Sigmoid colon (tissue), 4 donors: ENCODE results near the gene SYNGR3.

Experiments used
- CTCF ChIP-seq, 4 experiments: fragments of 450-650 bp in 3 of 4; fragments of 200-600 bp in 1 of 4; IDR thresholded peaks; one replicate each; pipeline ENCODE4 v1.5.1; 2016 to 2019; ENCODE audit warnings: antibody characterized with exemption in 4 of 4, mild to moderate bottlenecking in 3 of 4, moderate library complexity in 2 of 4
- EP300 ChIP-seq, 4 donors: sonication (generic); formaldehyde crosslinking; IDR thresholded peaks; one replicate each; pipeline ENCODE4 v1.6.1; 2017; ENCODE audit warnings: antibody characterized with exemption in 4 of 4
- POLR2A ChIP-seq, 2 donors: fragments of 450-650 bp; IDR thresholded peaks; one replicate each; pipeline ENCODE4 v1.6.1; 2016; ENCODE audit warnings: antibody characterized with exemption in 2 of 2, mild to moderate bottlenecking in 2 of 2, moderate library complexity in 2 of 2
- POLR2AphosphoS5 ChIP-seq, 4 donors: sonication (generic); formaldehyde crosslinking; IDR thresholded peaks; one replicate each; pipeline ENCODE4 v1.6.1; 2017; ENCODE audit warnings: antibody characterized with exemption in 4 of 4

DNA sequence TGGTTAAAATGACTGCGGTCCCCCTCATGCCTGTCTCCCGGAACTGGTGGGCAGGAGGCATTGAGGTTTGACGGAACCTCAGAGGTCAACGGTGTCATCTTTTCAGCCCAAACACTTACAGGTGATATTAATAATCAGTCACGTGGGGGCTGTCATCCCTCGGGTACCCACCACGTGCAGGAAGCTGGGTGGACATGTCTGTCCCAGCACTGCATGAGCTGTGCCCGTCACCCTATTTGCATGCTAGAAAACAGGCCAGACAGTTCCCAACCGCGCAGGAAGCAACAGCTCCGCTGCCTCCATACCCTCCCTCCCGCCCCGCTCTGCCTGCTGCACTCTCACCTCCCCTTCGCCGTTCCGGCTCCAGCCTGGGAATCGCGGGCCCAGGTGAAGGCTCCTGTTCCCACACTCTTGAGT lies 1.4 kb downstream of the SYNGR3 start:
- no peak for TF ChIP-seq POLR2A (IDR thresholded peaks at IDR 0.05)
- TF ChIP-seq CTCF (IDR thresholded peaks at IDR 0.05): no peak
- TF ChIP-seq POLR2AphosphoS5 (IDR thresholded peaks at IDR 0.05): no peak
- no peak for TF ChIP-seq EP300 (IDR thresholded peaks at IDR 0.05)
